NCI-H446 (cell line): ENCODE data around the gene FGD3.

Source experiments
- DNase-seq, 2 experiments: peaks; one replicate each; lab custom pipeline; 2025; lab: John Stamatoyannopoulos, UW

The FGD3 gene

DNA sequence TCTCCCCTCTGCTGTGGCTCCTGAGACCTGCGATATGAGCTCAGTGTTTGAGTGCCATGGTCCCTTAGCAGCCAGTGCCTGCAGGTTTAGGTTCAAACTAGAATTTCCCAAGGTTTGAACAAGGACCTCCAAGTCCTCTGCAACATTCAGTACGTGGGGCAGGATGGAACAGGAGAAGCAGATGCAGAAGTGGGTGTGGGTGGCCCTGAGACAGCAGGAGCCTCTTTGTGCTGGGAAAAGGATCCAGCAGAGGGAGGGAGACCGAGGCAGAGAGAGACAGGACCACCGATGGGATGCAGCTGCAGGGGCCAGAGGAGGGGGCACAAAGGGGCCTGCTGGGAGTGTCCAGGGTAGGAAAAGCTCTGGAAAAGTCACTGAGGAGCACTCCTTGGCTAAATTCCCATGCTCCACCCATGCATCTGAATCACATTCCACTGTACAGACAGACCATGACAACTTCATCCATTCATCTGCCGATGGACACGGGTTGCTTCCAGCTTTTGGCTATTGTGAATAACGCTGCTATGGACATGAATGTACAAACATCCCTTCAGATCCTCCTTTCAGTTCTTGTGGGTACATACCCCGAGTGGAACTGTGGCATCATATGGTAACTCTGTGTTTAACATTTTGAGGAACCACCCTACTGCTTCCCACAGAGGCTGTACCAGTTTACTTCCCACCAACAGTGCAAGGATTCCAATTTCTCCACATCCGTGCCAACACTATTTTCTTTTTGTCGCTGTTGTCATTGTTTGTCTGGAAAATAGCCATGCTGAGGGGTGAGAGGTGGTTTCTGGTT, 84.5 kb downstream of the FGD3 start:
- DNase-seq, result no peak

DNA sequence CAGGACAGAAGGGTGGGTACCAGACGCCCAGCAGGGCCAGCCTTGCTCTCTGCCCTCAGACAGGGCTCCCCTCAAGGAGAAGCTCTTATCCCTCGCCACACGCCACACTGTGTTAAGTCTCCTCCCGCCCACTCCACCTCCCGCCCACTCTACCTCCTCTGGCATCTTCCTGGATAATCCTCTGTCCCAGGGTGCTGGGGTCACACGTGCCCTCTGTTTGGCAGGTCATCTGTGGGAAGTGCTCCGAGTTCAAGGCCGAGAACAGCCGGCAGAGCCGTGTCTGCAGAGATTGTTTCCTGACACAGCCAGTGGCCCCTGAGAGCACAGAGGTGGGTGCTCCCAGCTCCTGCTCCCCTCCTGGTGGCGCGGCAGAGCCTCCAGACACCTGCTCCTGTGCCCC, 85.2 kb downstream of the FGD3 start:
- DNase-seq, result no peak

DNA sequence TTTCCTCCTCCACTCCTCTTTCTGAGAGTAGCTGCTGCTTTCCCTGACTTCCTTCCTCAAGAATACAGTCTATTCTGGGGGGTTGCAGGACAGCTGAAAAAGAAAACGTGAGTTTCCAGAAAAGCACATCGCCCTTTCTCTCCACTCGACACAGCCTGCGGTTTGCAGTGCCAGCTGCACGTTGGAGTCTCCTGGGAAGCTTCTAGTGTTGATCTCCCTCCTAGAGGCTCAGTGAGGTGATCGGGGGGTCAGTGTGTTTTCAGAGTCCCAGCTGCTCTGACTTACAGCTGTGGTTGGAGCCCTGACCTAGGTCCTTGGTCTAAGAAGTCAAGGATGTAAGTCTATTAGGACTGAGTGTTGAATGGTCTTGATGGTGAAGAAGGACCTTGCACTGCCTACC, 86.2 kb downstream of the FGD3 start:
- no peak for DNase-seq

DNA sequence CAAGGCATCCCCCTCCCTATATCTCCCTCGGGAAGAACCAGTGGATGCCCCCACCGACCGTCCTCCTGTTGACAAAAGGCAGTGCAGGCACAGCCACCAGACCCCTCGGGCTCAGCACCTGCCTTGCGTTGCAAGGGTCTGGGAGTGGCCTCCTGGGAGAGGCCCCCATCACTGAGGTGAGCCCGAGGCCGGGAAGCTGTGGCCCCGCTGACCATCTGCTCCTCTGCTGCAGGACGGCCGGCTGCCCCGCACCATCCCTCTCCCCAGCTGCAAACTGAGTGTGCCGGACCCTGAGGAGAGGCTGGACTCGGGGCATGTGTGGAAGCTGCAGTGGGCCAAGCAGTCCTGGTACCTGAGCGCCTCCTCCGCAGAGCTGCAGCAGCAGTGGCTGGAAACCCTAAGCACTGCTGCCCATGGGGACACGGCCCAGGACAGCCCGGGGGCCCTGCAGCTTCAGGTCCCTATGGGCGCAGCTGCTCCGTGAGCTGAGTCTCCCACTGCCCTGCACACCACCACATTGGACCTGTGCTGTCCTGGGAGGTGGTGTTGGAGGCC, 87.9 kb downstream of the FGD3 start:
- no peak for DNase-seq

DNA sequence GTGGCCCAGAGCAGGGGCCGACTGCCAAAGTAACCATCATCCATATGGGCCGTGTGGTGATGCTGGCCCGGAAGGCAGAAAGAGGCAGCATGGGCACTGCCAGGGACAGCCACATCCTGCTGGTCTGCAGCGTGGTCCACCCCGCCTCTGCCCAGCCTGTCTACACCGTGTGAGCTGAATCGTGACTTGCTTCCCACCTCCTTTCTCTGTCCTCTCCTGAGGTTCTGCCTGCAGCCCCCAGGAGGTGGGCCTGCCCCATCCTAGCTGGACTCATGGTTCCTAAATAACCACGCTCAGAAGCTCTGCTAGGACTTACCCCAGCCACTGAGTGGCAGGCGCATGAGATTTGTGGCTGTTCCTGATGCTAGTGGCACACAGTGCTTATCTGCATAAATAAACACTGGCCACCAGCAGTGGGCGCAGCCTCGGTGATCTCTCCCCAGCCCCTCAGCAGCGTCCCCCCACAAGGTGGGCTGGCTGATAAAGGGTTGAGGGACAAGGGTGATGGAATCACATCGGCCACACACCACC, 88.6 kb downstream of the FGD3 start:
- DNase-seq, result no peak

DNA sequence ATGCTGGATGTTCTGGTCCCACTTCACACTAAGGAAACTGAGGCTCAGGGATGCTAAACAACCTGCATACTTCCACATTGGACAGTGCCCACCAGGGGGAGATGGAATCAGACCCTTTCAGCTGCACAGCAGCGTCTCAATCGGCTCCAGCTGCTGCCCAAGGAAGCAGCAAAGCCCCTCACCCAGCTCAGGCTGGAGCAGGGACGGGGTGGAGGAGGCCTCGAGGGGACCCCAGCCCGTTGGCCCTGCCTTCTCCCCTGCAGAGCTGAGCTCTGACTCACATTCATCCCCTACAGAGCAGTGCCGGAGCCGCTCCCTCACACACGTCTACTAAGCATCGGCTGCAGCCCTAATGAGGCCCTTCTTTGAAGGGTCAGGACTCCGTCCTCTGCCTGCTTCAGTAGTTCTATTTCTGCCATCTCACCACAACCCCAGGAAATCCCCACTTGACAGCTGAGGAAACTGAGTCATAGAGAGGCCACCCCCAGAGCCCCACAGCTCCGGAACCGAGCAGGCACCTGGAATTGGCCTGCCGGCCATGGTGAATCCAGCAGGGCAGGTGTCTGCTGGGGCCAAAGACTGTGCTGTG, 89.7 kb downstream of the FGD3 start:
- no peak for DNase-seq

DNA sequence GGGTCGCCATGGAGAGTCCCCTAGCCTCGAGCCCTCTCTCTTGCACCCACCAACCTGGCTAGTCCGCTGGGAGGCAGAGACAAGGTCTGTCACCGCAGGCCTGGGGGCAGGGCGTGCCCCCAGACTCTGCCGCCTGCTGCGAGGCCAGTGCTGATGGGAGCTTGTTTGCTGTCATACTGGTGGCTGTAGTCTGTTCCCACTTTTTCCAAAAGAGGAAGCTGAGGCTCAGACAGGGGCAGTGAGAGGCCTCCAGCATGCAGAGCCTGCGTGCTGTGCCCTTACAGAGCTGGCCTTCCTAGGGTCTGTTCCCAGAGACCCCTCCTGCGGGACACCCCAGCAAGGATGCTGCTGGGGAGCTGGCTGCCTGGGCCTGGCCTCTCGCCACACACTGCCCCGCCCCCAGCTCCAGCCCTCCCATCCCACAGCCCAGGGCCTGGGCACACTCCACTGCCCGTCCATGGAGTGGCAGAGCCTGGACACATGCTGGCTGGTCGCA, 90.2 kb downstream of the FGD3 start:
- no peak for DNase-seq

DNA sequence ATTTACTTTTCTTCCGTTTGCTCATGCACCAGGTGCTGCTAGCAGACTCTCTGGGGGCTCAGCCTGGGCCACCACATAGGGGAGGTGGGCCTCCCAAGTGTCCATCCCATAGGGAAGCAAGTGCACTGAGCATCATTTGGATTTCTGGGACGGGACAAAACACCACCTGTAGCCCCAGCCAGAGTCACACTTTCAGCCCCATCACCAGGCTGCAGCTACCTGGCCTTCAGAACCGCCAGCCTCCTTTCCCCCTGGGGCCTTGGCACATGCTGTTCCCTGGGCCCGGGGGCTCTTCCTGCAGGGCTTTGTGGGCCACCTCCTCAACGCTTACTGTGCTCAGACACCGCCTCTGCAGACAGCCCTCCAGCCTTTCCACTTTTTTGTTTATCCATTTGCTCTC, 91.6 kb downstream of the FGD3 start:
- no peak for DNase-seq

DNA sequence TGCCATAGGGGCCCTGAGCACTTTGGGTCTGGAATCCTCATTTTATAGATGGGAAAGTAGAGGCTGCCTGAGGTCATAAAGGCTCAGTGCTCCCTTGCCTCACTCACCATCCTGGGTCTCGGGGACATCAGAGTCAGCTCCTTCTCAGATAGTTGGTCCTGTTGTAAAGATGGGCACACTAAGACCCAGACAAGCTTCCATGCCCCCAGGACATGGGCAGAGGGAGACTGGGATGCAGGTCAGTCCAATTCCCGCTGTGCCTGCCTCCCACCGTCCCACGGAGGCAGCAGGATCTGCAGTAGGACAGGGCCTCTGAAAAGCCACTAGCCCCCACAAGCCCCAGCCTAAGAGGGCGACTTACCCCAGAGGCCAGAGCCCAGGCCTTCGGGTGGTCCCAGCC, 92.1 kb downstream of the FGD3 start:
- no peak for DNase-seq

DNA sequence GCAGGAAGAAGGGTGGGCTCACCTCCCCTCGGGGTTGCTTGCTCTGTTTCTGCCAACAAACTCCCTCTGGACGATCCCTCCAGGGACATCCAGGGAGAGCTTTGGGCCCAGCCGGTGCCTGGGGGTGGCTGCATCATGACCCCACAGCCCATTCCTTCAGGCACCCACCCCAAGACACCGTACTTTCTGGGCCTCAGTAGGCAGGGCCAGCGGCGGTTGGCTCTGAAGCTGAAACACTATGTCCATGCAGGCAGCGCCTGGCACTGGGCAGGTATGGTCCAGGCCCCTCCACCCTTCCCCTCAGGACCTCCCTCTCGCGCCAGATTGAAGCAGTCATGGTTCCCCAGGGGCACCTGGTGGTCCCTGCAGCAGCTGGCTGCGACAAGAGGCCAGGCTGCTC, 92.7 kb downstream of the FGD3 start:
- no peak for DNase-seq

DNA sequence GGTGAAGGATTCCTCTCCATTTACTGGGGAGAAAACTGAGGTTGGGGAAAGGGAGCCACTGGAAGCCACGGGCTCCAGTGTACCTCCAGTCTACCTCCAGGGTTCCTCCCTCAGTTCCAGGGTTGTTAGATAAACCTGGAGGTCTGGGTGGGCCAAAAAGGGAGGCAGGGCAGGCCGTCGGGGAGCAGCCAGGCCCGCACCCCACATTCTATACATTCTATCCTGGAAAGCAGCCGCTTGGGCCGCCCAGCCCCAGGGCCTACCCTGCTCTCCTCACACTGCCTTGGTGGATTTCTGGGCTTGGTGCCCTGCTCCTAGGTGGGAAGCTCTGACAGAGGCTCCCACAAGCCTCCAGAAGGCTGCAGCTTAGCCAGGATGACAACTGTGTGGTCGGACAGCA, 93.1 kb downstream of the FGD3 start:
- no peak for DNase-seq

DNA sequence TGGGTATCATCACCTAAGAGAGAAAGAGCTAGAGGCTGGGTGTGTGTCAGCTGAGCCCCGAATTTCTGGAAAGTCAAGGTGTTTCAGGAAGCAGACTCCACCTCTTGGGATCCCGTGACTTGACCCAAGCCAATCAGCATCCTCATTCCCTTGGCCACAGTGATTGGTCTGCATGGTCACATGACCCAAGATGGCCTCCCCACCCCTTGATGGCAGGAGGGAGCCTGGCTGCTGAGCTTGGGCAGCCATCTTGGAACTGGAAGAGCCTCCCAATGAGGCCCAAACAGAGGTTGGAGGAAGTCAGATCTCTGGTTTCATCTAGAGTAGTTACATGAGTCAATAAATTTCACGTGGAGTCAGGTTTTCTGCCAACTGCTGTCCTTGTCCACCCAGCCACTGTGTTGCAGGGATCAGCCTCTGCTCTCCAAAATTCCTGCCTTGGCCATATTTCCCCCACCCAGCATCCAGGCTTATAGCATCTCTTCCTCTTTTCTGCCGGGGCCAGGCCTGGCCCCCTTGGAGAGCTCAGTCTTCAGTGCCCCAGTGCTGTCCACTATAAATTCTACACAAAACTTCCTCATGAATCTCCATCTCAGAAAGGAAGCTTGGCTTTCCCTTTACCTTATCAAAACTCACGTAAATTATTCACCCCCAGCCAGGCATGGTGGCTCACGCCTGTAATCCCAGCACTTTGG, 93.9 kb downstream of the FGD3 start:
- no peak for DNase-seq

DNA sequence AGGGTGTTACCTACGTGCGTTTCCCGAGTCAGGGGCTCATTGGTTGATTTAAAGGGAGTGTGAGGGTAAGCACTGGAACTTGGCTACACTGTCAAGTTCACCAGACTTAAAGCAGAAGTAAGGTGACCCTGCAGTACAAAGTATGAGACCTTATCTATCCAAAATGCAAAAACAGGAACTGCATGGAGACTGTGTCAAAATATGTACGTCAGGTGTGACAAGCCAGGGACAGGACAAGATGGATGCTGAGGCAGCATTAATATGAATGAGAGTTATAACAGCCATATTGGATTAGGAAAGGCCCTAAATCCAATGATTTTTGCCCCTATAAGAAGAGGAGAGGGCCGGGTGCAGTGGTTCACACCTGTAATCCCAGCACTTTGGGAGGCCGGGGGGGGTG, 95.8 kb downstream of the FGD3 start:
- no peak for DNase-seq

DNA sequence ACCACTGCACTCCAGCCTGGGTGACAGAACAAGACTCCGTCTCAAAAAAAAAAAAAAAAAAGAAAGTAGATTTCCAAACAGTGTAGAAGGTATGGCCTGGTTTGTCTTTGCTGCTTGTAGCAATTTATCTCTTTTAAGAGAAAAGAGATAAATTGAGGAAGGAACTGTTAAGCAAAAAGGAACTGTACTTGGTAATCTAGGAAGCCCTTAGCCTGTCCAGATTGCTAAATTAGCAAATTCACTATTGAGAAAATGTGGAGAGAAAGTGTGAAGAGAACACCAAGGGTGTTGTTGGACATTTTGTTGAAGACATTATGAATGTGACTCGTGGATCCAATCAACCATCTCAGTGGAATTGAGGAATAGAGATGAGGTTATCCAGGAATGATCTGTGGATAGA, 98.2 kb downstream of the FGD3 start:
- no peak for DNase-seq

DNA sequence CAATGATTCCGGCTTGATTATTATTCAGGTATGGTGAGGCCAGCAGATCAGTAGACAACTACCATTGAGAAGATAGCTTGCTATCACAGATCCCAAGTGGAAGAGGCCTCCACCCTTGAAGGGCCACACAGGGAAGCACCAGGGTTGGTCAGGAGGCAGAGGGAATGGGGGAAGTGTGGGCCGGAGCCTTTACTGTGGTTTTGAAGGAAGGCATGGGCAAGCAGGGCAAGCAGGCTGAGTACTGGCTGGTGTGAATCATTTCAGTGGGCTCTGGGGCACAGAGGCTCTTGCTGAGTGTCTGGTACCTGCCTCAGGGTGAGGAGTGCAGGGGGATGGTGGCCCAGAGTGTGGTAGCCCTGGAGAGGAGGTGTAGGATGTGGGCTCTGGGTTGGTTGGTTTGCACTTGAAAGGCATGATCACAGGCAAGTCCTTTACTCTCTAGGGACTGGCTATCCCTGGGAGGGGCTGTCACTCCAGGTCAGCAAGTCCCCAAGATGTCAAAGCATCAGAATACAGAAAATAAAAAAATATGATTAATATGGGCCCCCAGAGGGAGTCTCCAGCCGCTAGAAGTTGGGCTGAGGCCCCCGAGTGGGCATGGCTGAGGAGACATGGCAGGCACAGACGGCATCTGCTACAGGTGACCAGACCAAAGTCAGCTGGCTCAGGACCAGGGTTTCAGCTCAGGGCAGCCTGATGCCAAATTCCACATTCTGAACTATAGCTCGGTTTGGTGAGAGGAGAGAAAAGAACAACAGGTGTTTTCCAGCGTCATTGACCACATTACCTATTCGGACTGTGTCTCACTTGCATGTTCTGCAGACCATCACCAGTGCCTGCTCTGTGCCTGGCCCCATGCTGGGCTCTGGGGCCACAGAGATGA, 101.5 kb downstream of the FGD3 start:
- DNase-seq, result no peak

DNA sequence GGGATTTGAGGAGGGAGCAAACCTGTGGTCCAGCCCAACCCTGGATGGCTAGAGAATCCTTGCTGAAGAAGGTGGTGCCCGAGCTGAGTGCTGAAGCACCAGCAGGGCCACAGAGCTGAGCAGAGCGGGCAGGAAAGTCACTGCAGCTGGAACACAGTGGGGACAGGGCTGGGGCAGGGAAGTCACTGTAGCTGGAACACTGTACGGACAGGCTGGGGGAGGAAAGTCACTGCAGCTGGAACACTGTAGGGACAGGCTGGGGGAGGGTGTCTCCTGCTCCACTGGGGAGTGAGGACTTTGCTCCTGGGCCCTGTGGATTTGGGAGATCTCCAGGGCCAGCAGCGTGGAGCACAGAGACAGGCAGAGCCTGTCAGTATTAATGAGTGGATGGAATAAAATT, 102.2 kb downstream of the FGD3 start:
- no peak for DNase-seq

DNA sequence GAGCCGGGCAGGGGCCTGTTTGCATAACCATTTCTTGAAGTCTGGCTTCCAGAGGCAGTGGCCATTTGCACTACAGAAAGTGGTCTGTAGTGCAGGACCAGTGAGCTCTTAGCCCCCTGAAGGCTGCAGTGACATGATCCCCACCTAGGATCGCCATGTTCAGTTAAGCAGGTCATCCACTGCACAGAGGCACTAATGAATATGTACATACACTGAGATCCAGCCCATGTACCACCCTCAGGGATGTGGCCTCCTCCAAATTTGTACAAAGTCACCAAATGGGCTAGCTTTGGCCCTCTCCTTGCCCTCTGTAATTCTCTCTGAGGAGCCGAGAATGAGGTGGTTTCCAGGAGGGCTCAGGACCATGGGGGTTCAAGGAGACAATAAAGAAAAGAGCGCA, 102.9 kb downstream of the FGD3 start:
- DNase-seq, result no peak

DNA sequence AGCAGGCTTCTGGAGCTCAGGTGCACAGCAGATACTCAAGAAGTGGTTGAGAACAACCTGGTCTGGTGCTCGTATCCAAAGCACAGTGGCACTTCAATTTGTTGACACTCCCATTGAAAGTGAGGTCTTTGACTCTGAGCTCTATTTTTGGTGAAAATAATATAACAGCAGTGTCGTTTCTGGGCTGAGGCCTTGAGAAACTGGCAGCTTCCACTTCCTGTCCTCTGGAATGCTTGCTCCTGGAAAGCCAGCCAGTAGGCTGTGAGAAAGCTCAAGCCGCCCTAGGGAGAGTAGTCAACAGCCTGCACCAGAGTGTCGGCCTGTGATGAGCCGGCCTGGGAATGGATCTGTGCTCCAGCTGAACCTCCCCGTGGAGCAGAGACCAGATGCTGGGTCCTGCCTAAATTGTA, 104.4 kb downstream of the FGD3 start:
- DNase-seq, result no peak

DNA sequence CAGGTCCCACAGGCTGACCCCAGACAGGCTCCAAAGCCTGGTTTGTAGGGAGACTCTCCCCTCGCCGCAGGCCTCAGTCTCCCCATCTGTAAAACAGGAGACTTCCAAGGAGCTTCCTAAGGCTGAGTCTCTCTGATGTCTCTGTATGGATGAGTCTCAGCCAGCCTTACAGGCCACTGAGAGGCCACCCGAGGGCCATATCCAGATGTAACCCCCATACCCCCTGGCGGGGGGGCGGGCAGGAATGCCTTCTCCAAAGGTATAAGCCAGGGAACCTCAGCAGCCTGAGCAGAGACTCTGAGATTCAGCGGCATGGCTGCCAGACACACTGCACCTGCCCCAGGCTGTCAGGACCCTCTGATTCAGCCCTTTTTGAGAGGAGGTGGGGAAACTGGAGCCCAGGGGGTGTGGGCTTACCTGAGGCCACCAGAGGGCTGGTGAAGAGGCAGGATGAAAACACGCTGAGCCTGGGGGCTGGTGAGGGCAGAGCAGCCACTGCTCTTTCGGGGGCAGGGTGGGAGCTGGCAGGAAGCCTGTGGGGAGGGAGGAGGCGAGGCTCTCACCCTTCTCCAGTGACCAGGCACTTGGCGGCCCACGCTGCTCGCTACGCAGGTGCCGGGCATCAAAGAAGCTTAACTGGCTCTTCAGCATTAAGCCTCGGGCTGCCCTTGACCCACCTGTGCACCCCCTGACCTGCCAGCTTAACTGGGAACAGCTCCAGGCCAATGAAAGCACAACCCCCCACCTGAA, 105.6 kb downstream of the FGD3 start:
- no peak for DNase-seq

DNA sequence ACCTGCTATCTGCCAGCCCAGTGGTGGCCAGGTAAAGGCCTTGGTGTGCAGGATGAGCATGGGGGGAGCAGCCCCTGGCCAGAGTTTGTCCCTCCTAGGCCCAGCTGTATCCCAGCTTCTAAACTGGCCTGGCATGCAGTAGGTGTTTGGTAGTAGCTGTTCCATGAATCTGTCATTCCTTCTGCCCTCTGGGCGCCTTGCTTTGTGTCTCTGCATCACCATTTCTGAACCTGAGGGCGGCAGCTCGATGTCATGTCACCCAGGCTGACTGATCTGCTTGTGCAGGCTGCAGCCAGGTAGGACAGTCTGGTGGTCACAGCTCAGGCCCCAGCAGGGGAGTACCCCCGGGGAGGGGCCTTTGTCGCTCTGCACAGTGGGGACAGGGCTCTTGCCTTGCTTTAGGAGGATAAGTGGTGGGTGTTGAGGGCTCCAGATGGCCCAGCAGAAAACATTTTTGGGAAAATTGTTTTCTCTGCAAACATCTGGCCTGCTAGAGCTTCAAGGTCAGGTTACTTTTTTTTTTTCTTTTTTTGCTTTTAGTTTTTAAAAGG, 106.5 kb downstream of the FGD3 start:
- DNase-seq, result no peak
